GM19238 (cell line): Measurements from ENCODE around the gene NOS1AP.
"Not testable (repeated sequence)": the region's sequence is repeated elsewhere in the genome, so short reads cannot be mapped to it uniquely, and the experiment has no call there.

Source experiments
- DNase-seq: peaks from one replicate; pipeline ENCODE4 v3.0.0; 2011; ENCODE audit warnings: low spot score; ENCODE audit not compliant: insufficient read length

Gene NOS1AP

GRCh38 chr1:162326559-162326958 lies 257.1 kb downstream of the NOS1AP start:
- DNase-seq = no peak

DNA sequence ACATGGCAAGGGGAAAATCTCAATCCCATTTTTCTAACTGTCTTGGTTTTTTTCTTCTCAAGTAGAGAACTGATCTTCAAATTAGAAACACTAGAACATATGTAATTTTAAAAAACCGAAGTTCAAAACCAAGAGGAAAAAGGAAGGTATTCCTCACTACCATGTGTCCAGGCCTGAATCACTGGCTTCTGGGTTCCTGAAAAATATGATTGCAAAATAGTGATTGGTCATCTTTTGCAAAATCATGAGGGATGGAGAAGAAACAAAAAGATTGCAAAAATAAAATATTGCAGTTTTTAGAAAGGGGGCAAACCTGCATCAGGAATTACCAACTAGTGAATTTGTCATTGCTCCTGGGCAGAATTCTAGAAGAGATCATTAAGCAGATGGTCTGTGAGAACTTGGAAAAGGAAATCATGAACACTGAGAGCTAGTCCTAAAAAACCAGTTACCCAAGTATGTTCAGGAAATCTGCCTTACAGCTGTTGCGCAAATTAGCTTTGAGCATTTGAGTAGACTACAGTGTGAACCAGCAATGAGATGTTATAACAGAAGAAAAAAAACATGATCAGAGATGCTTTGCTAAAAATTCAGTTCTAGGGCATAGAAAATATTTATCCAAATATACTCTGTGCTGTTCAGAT lies 257.8 kb downstream of the NOS1AP start:
- no peak for DNase-seq

DNA sequence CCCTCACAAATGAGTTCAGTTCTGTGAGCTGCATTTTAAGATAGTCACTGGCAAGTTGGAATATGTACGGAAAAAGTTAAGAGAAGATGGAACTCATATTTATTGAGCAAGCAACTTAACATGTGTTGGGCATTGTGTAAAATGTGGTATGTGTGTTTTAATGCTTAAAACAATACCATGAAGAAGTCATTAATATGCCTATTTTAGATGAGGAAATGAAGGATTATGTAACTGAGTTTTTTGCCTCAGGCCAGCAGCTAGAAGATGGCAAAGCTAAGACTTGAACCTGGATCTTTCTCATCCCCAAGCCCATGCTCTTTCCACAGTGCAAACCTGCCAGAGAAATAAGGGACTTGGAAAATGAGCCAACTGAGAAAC lies 258.3 kb downstream of the NOS1AP start:
- DNase-seq = no peak

- DNase-seq = no peak
Measured at GRCh38 chr1:162328512-162328911, 259.0 kb downstream of the NOS1AP start.

GRCh38 chr1:162329826-162330225 lies 260.3 kb downstream of the NOS1AP start:
- DNase-seq = no peak

DNA sequence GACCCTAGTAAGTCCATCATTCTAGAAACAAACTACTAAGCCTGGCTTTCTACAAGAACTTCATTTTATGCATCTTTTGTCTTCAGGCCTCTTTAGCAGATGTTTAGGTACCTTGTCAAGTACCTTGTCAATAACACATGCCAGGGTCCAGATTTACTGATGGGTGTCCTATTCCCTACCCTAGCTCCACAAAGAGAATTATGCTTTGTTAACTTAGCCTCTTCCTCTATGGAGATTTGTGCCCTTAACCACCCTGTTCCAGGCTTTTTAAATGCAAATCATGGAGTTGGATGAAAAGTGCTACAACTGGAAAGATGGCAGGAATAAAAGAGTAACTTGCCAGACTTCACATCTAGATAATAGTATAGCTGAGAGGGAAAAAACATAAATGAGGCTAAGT lies 264.5 kb downstream of the NOS1AP start:
- DNase-seq = no peak

GRCh38 chr1:162335126-162335525 lies 265.6 kb downstream of the NOS1AP start:
- DNase-seq = no peak

DNA sequence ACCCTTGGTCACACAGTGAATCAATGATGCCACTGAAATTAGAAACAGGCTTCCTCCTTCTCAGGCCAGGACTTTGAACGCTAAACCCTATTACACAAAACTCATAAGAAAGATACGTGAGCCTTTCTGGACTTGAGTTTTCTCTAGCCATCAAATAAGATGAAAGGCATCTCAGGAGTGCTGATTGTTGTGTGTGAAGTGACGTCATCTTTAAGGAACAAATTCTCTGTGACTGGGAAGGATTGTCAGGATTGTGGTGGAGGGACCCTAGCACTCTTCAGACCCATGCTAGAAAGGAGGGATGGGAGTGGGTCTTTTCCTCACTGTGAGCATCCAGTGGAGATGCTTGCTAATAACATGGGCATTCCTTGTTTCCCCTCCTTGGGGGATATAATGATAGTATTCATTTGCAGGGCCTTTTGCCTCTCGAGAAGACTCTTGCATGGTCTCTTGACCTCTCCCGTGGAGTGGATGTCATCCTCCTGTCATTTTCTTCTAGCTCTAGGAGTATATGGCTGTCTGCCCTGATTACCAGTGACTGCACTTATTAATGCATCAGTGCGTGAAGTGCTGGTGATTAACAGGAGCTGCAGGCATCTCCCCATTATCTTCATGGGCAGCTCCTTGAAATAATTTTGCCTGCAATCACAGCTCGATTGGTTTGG lies 267.3 kb downstream of the NOS1AP start:
- DNase-seq = no peak

- no peak for DNase-seq
Measured at GRCh38 chr1:162342452-162342983, 273.0 kb downstream of the NOS1AP start.

DNA sequence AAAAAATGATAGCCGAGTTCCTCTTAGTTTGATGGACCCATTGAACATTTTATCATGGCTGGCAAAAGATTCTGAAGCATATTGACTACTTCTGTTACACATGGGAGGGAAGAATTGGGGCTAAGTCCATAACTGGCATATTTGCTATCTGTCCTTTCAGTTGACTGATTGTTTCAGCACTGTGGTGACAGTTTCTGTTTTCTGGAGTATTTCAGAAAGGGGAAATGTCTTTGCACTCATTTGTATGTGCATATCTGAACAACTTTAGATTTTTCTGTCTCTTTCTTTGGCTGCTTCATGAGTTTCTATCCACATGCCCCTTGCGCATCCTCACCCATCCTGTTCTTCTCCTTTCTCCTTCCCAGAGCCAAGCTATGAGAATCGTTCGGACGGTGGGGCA lies 274.0 kb downstream of the NOS1AP start:
- DNase-seq = no peak

- no peak for DNase-seq
Measured at GRCh38 chr1:162347281-162347680, 277.8 kb downstream of the NOS1AP start.

GRCh38 chr1:162349635-162350330 lies 280.3 kb downstream of the NOS1AP start:
- no peak for DNase-seq

DNA sequence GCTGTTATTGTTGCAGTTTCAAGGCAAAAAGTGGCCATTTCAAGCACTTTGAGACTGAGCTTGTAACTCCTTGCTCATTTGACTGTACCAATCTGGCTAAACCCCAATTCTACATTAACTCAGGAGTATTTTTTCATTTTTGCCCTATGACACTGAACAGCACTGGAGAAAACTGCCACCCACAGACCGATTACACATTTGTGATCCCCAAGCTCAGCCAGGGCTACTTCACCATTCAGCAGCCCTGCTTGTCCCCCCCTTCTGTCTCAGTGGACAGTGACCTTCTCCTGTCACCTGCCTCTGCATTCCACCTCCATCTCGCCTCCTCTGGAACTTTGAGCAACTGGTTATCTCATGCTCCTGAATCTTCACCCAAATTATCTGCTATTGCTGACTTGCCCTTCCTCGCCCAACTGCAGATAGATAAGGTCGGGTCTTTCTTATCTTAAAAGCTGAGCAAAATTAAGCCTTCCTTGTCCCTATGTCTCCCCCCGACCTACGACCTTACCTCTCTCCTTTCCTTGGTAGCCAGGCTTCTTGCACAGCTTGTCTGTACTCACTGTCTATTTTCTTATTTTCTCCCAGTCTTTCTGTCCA lies 281.9 kb downstream of the NOS1AP start:
- no peak for DNase-seq

DNA sequence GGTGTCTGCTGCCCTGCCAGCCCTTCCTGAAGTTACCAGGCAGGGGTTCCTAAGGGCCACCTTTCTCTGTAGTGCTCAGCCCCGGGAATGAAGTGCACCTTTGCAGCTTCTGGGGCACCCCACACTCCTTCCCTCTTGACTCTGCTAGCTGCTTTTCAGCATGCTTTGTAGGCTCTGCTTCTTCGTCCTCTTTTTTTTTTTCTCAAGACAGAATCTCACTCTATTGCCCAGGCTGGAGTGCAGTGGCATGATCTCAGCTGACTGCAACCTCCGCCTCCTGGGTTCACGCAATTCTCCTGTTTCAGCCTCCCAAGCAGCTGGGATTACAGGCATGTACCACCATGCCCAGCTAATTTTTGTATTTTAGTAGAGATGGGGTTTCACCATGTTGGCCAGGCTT lies 282.4 kb downstream of the NOS1AP start:
- DNase-seq = not testable (repeated sequence)

GRCh38 chr1:162353078-162353477 lies 283.6 kb downstream of the NOS1AP start:
- no peak for DNase-seq

DNA sequence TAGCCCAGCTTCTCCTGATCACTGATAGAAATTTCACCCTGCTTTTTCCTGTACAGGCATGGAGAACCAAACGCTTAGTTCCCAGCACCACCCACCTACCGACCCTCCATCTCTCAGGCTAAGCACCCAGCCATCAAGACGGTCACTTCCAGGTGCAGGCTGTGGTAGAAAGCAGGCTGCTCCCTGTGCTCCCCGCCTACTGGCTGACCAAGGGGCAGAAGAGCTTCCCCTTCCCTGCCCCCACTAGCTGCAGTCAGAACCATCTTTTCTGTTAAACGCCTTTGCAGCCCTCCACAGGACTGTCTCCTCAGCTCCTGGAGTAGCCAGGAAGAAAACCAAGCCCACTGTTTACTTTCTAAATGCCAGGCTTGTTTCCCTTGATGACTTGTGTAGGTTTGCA lies 284.2 kb downstream of the NOS1AP start:
- DNase-seq = no peak

- DNase-seq = no peak
Measured at GRCh38 chr1:162357681-162358266, 288.3 kb downstream of the NOS1AP start.

GRCh38 chr1:162358928-162359327 lies 289.4 kb downstream of the NOS1AP start:
- DNase-seq = no peak

DNA sequence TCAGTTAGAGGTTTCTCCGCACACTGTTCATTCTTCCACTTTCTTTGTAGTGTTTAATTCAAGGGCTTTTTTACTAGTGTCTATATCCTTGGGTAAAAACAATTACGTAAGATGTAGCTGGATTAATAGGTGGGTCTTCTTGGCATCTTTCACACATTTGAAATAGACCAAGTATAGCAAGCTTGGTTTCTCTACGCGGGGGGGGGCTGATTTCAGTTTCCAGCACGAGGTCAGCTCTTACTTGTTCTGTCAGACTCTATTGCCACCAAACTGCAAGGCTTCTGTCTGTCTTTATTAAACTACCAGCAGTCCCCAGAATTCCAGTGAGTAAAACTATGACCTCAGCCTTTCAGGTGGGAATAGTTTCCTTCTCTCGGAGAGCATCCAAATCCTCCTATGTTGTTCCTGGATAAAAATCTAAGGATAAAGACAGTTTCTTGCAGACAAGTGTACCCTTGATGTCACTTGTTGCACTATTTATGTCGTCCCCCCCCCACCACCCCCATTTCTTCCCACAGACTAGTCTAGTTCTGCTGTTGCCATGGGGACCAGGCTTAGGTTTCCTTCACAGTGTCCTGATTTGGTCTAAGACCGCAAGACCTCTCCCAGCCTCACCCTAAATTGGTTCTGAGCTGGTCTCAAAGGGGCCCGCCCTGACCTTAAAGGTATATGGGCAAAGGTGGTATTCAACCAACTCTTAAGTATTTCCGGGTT lies 290.2 kb downstream of the NOS1AP start:
- no peak for DNase-seq

- DNase-seq = no peak
Measured at GRCh38 chr1:162360237-162360873, 290.9 kb downstream of the NOS1AP start.

GRCh38 chr1:162360874-162361260 lies 291.4 kb downstream of the NOS1AP start:
- DNase-seq = no peak
